ENCODE data around the gene PIK3AP1.

DNA sequence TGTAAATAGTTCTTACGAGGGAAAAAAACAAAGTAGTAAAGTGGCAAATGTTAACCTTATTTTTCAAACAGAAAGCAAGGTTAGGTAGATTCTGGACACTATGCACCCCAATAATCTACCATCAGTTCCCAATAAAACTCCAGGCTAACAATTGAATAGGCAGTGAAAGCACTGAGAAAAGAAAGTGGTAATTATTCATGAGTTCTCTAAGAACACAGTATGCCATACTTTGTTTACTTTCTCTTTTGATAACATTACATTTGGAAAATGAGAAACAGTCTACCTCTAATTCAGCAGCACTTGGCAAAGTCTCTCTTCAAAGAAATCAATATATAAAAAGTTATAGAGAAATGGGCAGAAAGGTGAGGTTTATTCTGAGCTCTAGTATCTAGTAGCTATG is 151.9 kb downstream of the PIK3AP1 start:
- no peak for TF ChIP-seq EZH2phosphoT487 (conservative IDR thresholded peaks at IDR 0.05; ENCODE audit: low read length)
- TF ChIP-seq, protein P1, sequence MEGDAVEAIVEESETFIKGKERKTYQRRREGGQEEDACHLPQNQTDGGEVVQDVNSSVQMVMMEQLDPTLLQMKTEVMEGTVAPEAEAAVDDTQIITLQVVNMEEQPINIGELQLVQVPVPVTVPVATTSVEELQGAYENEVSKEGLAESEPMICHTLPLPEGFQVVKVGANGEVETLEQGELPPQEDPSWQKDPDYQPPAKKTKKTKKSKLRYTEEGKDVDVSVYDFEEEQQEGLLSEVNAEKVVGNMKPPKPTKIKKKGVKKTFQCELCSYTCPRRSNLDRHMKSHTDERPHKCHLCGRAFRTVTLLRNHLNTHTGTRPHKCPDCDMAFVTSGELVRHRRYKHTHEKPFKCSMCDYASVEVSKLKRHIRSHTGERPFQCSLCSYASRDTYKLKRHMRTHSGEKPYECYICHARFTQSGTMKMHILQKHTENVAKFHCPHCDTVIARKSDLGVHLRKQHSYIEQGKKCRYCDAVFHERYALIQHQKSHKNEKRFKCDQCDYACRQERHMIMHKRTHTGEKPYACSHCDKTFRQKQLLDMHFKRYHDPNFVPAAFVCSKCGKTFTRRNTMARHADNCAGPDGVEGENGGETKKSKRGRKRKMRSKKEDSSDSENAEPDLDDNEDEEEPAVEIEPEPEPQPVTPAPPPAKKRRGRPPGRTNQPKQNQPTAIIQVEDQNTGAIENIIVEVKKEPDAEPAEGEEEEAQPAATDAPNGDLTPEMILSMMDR (IDR thresholded peaks at IDR 0.05; ENCODE audit: insufficient read depth, low read length, poor library complexity, severe bottlenecking): no peak
